ENCODE data around the gene MDM2. TPM values are rescaled to one million over a fixed set of nuclear protein-coding genes. Genes with fewer than 3 reads are reported as not detected.
A peak's percentile ranks its signal among the peaks of the same experiment; 100 is the strongest.

Gene MDM2
- total RNA-seq (2013; cell fraction: nucleolus; rRNA removed): 439 and 462 TPM in 2 replicates
- total RNA-seq (2014; rRNA removed): 88.1 and 113 TPM in 2 replicates
- total RNA-seq (2014; rRNA removed; fragmentation: Illumina TruSeq; extraction: Trizol): 158 and 173 TPM in 2 replicates
- total RNA-seq (2021): 164 and 174 TPM in 2 replicates
- 27.8 TPM for polyA plus RNA-seq (2011; ENCODE audit: low read depth)
- polyA plus RNA-seq (2011; rRNA removed): 82.0 and 136 TPM in 2 replicates
- 28.3 and 34.4 TPM in 2 replicates for polyA plus RNA-seq (2011; cell fraction: cytosol; rRNA removed)
- 41.5 and 94.7 TPM in 2 replicates for polyA plus RNA-seq (2011; cell fraction: nucleus; rRNA removed)
- 55.6 and 89.6 TPM in 2 replicates for polyA plus RNA-seq (2012)
- polyA plus RNA-seq (2014; fragmentation: Illumina TruSeq; extraction: Trizol): 75.8 and 104 TPM in 2 replicates
- polyA plus RNA-seq (2014; fragmentation: Nextera tagmentation; extraction: Ambion mirVana): 10 to 100 TPM; 48.2 to 65.8 TPM
- polyA plus RNA-seq (2014; rRNA removed): 56.8 and 77.8 TPM in 2 replicates
- polyA plus RNA-seq (2016; fragmentation: Nextera tagmentation; extraction: Ambion mirVana): 100 to 1,000 TPM; 145 to 171 TPM
- polyA minus RNA-seq (2011; rRNA and poly(A)+ RNA removed): 154 and 263 TPM in 2 replicates
- polyA minus RNA-seq (2011; cell fraction: cytosol; rRNA and poly(A)+ RNA removed): 97.2 and 107 TPM in 2 replicates
- polyA minus RNA-seq (2011; cell fraction: nucleus; rRNA and poly(A)+ RNA removed): 157 and 218 TPM in 2 replicates
- Bru-seq, nascent RNA: percentile 99 among the genes with signal in this experiment
- percentile 99 among the genes with signal in this experiment for BruChase-seq, experiment 1, labeled RNA remaining after a 6-hour chase
- percentile 100 among the genes with signal in this experiment for BruChase-seq, experiment 2, labeled RNA remaining after a 2-hour chase
- long read RNA-seq, experiment 1, full-length matches to known transcripts: 7 of 10 reads
- long read RNA-seq, experiment 1, partial matches to known transcripts: 0 of 10 reads
- long read RNA-seq, experiment 1, other reads (novel, unspliced or antisense): 3 of 10 reads
- long read RNA-seq, experiment 2, full-length matches to known transcripts: 25 of 55 reads
- long read RNA-seq, experiment 2, partial matches to known transcripts: 10 of 55 reads
- long read RNA-seq, experiment 2, other reads (novel, unspliced or antisense): 20 of 55 reads

DNA sequence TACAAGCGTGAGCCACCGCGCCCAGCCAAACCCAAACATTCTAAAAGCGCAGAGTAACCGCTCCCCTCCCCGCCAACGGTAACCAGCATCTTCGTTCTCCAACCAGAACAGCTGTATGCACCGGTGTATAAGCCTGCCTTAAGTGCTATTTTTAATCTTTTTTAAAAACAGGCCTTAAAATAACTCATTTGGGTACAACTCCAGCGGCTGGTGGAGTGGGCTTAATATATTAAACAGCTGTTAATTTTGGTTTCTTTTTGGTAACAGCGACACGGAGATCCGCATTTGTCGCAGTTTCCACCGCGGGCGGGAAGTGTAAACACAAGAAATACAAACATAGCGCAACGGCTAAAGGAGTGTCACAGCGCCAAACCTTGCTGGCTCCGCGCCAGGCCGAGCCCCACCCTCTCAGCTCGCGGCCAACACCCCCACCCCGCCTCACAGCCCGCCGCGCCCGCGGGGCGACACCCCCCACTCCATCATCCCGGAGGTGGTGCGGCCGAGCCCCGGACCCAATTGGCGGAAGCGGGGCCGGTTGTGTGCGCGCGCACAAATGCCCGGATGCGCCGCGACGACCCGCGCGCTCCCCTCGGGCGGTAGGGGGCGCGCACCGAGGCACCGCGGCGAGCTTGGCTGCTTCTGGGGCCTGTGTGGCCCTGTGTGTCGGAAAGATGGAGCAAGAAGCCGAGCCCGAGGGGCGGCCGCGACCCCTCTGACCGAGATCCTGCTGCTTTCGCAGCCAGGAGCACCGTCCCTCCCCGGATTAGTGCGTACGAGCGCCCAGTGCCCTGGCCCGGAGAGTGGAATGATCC is at the start of gene MDM2:
Gene MDM2 (plus strand): TSS at position 602 of the 812 bp plus-strand sequence. CDS start 301 bp downstream, outside the sequence.
- peaks cover 0 to 7% of the 10 kb centered on the region in 2 experiments; a peak in 1 of 4 replicates for H3K36me3 ChIP-seq (ENCODE audit: control insufficient read depth in 2 of 2, insufficient read depth in 2 of 2, low read length in 1 of 2)
- peak within 1 kb of the TSS; percentile 52 for H2AFZ ChIP-seq (ENCODE audit: control insufficient read depth, low read depth, low read length)
- POLR2A ChIA-PET: interaction anchor here (0.6 to 2.5 kb wide), 14 partner anchors 9 to 448 kb away, joined by 3 to 7 read pairs (median 4); partner anchors contain the start of gene SLC35E3
- peaks cover 47% of the 10 kb centered on the region for H3K79me2 ChIP-seq (ENCODE audit: control insufficient read depth, insufficient read depth, low read length)
- no peaks in the 10 kb centered on the region for H4K20me1 ChIP-seq (ENCODE audit: control insufficient read depth, insufficient read depth)
- RAD21 ChIA-PET (ENCODE audit: unreplicated experiment): interaction anchor here (0.7 to 3.2 kb wide), 12 partner anchors 10 to 490 kb away, joined by 3 to 25 read pairs (median 3); partner anchors contain the start of gene SLC35E3
- H3K27ac ChIP-seq (ENCODE audit: control insufficient read depth, insufficient read depth): peak within 1 kb of the TSS; percentile 100
- H3K27me3 ChIP-seq (replicated peaks in 1 of 2; ENCODE audit: control insufficient read depth in 2 of 2, insufficient read depth in 2 of 2, low read length in 1 of 2): no peaks in the 10 kb centered on the region
- ATAC-seq (peak; percentile 84), FAIRE-seq (peak; percentile 92), DNase-seq (ENCODE audit: low read depth, low spot score) (peak; percentile 94)
- intact Hi-C loops (cut with micrococcal nuclease; ENCODE audit: unreplicated experiment) (loop anchor here (1.0 to 5.0 kb wide), 6 partner anchors 61 to 475 kb away; partner anchors contain the start of genes MDM1, NUP107, RAP1B and SLC35E3), in situ Hi-C loops (cut with MboI) (no loop called here)
- BruUV-seq (replicated peaks): TSS peak; percentile 85
- 2% methylated on average over 70 of the region's 72 CpGs for WGBS (ENCODE audit: insufficient coverage, insufficient replicate concordance, low lambda C conversion rate, missing lambda C conversion rate)
- CTCF ChIA-PET: interaction anchor here (0.7 to 2.7 kb wide), 14 partner anchors 9 to 449 kb away, joined by 3 to 17 read pairs (median 4); partner anchors contain the start of gene SLC35E3
- peak within 1 kb of the TSS; percentile 83 for H3K4me3 ChIP-seq
- H3K4me2 ChIP-seq (ENCODE audit: control insufficient read depth, insufficient read depth): peak within 1 kb of the TSS; percentile 87
- peaks cover 2% of the 10 kb centered on the region; the same call in 1 of the 3 replicates for H3K9me3 ChIP-seq (replicated peaks; ENCODE audit: control insufficient read depth, insufficient read depth, low read length)
- SMC1A ChIA-PET (ENCODE audit: uncharacterized antibody, unreplicated experiment): interaction anchor here (0.6 to 2.4 kb wide), 12 partner anchors 9 to 451 kb away, joined by 3 to 12 read pairs (median 4); no protein-coding TSS in a partner anchor
- peak within 1 kb of the TSS; percentile 100 for H3K9ac ChIP-seq (ENCODE audit: control insufficient read depth, insufficient read depth, low read length)
- no peaks in the 10 kb centered on the region; the same call in 1 of the 2 replicates for H3K4me1 ChIP-seq (ENCODE audit: control insufficient read depth, insufficient read depth, low read length)
- TF ChIP-seq, protein P1, sequence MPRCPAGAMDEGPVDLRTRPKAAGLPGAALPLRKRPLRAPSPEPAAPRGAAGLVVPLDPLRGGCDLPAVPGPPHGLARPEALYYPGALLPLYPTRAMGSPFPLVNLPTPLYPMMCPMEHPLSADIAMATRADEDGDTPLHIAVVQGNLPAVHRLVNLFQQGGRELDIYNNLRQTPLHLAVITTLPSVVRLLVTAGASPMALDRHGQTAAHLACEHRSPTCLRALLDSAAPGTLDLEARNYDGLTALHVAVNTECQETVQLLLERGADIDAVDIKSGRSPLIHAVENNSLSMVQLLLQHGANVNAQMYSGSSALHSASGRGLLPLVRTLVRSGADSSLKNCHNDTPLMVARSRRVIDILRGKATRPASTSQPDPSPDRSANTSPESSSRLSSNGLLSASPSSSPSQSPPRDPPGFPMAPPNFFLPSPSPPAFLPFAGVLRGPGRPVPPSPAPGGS (IDR thresholded peaks at IDR 0.05; ENCODE audit: borderline replicate concordance, insufficient read depth, low read depth, low read length, poor library complexity, severe bottlenecking): peak; percentile 72
- no peak for TF ChIP-seq NFYA (IDR thresholded peaks at IDR 0.05; ENCODE audit: borderline replicate concordance, low read depth, low read length)
- peak; percentile 91; the same call in 1 of the 2 replicates for TF ChIP-seq STAT1 (conservative IDR thresholded peaks at IDR 0.05)
- TF ChIP-seq NBN (IDR thresholded peaks at IDR 0.05): peak; percentile 40; the same call in 1 of the 2 replicates
- TF ChIP-seq, protein P2, sequence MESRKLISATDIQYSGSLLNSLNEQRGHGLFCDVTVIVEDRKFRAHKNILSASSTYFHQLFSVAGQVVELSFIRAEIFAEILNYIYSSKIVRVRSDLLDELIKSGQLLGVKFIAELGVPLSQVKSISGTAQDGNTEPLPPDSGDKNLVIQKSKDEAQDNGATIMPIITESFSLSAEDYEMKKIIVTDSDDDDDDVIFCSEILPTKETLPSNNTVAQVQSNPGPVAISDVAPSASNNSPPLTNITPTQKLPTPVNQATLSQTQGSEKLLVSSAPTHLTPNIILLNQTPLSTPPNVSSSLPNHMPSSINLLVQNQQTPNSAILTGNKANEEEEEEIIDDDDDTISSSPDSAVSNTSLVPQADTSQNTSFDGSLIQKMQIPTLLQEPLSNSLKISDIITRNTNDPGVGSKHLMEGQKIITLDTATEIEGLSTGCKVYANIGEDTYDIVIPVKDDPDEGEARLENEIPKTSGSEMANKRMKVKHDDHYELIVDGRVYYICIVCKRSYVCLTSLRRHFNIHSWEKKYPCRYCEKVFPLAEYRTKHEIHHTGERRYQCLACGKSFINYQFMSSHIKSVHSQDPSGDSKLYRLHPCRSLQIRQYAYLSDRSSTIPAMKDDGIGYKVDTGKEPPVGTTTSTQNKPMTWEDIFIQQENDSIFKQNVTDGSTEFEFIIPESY (IDR thresholded peaks at IDR 0.05): no peak
- TF ChIP-seq GATAD2B (conservative IDR thresholded peaks at IDR 0.05; ENCODE audit: low read depth): peak; percentile 78; the same call in 1 of the 2 replicates
- TF ChIP-seq ZSCAN29 (IDR thresholded peaks at IDR 0.05): 0 out of 2 replicates have a peak, but pooled peaks have one; percentile 42
- no peak for TF ChIP-seq BRCA1 (IDR thresholded peaks at IDR 0.05; ENCODE audit: low read depth, low read length)
- peak; percentile 52 for TF ChIP-seq KLF5 (IDR thresholded peaks at IDR 0.05; ENCODE audit: partially characterized antibody)
- TF ChIP-seq ZNF274 (IDR thresholded peaks at IDR 0.05; ENCODE audit: insufficient read depth, insufficient read length): no peak
- no peak for TF ChIP-seq RELA (IDR thresholded peaks at IDR 0.05; ENCODE audit: borderline replicate concordance, partially characterized antibody)
- TF ChIP-seq ATF7 (IDR thresholded peaks at IDR 0.05; ENCODE audit: low read depth): peak; percentile 59
- TF ChIP-seq SREBF2 (IDR thresholded peaks at IDR 0.05; ENCODE audit: low read length): no peak
- 0 out of 2 replicates have a peak, but pooled peaks have one; percentile 14 for TF ChIP-seq RFX5 (IDR thresholded peaks at IDR 0.05; ENCODE audit: low read depth, low read length)
- no peak; the same call in 1 of the 2 replicates for TF ChIP-seq ZNF217 (IDR thresholded peaks at IDR 0.05)

Data from GM12878 (cell line).